WTC11 (cell line): ENCODE results near the gene IRX4.

ENCODE experiments used
- ELF4 ChIP-seq: sonication (generic); formaldehyde crosslinking; IDR thresholded peaks from 2 replicates; pipeline ENCODE4 v1.8.1; 2022; ENCODE audit warnings: low read depth, mild to moderate bottlenecking, moderate library complexity, missing genetic modification reagents
- TF ChIP-seq, protein P1 (sequence below): sonication (generic); formaldehyde crosslinking; IDR thresholded peaks from 2 replicates; pipeline ENCODE4 v1.8.1; 2023; ENCODE audit warnings: mild to moderate bottlenecking, missing genetic modification reagents, borderline replicate concordance
- TF ChIP-seq, protein P2 (sequence below): sonication (generic); formaldehyde crosslinking; IDR thresholded peaks from 2 replicates; pipeline ENCODE4 v1.8.1; 2023; ENCODE audit warnings: mild to moderate bottlenecking, moderate library complexity, missing genetic modification reagents
- TF ChIP-seq, protein P3 (sequence below): sonication (generic); formaldehyde crosslinking; IDR thresholded peaks from 2 replicates; pipeline ENCODE4 v1.8.1; 2022; ENCODE audit warnings: missing genetic modification reagents, borderline replicate concordance
- TF ChIP-seq, protein P4 (sequence below): fragments of 200-600 bp; IDR thresholded peaks from 2 replicates; pipeline ENCODE4 v1.8.0; 2022; ENCODE audit warnings: antibody characterized with exemption

DNA sequence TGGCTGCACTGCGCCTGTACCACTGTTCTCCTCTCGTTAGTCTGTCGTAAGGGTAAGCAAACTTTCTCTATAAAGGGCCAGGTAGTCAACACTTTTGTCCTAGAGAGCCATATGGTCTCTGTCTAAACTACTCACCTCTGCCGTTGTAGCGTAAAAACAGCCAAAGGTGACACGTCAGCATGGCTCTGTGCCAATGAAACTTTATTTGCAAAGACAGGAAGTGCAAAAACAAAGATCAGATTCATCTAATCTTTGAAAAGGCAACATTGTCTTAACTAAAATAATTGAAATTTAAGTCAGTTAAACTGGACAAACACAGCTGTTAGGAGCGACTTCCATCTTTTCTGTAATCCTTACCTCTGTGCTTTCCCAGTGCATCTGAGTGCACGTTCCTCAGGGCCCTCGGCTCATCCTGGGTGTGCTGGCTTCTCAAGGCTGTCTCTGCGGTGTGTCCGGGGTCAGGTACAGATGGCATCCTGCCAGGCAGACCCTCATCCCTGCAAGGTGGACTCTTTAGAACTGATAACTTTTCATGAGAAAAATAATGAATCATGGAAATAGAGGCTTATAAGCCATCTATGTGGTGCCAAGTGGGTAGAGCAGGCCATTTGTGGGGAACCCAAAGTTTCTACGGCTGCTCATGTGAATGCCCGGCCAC, 35.2 kb upstream of the IRX4 start:
- no peak for TF ChIP-seq ELF4 (CRISPR knock-in tag)
- TF ChIP-seq, protein P1, sequence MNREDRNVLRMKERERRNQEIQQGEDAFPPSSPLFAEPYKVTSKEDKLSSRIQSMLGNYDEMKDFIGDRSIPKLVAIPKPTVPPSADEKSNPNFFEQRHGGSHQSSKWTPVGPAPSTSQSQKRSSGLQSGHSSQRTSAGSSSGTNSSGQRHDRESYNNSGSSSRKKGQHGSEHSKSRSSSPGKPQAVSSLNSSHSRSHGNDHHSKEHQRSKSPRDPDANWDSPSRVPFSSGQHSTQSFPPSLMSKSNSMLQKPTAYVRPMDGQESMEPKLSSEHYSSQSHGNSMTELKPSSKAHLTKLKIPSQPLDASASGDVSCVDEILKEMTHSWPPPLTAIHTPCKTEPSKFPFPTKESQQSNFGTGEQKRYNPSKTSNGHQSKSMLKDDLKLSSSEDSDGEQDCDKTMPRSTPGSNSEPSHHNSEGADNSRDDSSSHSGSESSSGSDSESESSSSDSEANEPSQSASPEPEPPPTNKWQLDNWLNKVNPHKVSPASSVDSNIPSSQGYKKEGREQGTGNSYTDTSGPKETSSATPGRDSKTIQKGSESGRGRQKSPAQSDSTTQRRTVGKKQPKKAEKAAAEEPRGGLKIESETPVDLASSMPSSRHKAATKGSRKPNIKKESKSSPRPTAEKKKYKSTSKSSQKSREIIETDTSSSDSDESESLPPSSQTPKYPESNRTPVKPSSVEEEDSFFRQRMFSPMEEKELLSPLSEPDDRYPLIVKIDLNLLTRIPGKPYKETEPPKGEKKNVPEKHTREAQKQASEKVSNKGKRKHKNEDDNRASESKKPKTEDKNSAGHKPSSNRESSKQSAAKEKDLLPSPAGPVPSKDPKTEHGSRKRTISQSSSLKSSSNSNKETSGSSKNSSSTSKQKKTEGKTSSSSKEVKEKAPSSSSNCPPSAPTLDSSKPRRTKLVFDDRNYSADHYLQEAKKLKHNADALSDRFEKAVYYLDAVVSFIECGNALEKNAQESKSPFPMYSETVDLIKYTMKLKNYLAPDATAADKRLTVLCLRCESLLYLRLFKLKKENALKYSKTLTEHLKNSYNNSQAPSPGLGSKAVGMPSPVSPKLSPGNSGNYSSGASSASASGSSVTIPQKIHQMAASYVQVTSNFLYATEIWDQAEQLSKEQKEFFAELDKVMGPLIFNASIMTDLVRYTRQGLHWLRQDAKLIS (CRISPR knock-in tag): no peak
- TF ChIP-seq, protein P2, sequence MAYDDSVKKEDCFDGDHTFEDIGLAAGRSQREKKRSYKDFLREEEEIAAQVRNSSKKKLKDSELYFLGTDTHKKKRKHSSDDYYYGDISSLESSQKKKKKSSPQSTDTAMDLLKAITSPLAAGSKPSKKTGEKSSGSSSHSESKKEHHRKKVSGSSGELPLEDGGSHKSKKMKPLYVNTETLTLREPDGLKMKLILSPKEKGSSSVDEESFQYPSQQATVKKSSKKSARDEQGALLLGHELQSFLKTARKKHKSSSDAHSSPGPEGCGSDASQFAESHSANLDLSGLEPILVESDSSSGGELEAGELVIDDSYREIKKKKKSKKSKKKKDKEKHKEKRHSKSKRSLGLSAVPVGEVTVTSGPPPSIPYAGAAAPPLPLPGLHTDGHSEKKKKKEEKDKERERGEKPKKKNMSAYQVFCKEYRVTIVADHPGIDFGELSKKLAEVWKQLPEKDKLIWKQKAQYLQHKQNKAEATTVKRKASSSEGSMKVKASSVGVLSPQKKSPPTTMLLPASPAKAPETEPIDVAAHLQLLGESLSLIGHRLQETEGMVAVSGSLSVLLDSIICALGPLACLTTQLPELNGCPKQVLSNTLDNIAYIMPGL (CRISPR knock-in tag): no peak
- TF ChIP-seq, protein P3, sequence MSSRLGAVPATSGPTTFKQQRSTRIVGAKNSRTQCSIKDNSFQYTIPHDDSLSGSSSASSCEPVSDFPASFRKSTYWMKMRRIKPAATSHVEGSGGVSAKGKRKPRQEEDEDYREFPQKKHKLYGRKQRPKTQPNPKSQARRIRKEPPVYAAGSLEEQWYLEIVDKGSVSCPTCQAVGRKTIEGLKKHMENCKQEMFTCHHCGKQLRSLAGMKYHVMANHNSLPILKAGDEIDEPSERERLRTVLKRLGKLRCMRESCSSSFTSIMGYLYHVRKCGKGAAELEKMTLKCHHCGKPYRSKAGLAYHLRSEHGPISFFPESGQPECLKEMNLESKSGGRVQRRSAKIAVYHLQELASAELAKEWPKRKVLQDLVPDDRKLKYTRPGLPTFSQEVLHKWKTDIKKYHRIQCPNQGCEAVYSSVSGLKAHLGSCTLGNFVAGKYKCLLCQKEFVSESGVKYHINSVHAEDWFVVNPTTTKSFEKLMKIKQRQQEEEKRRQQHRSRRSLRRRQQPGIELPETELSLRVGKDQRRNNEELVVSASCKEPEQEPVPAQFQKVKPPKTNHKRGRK: no peak
- TF ChIP-seq, protein P4, sequence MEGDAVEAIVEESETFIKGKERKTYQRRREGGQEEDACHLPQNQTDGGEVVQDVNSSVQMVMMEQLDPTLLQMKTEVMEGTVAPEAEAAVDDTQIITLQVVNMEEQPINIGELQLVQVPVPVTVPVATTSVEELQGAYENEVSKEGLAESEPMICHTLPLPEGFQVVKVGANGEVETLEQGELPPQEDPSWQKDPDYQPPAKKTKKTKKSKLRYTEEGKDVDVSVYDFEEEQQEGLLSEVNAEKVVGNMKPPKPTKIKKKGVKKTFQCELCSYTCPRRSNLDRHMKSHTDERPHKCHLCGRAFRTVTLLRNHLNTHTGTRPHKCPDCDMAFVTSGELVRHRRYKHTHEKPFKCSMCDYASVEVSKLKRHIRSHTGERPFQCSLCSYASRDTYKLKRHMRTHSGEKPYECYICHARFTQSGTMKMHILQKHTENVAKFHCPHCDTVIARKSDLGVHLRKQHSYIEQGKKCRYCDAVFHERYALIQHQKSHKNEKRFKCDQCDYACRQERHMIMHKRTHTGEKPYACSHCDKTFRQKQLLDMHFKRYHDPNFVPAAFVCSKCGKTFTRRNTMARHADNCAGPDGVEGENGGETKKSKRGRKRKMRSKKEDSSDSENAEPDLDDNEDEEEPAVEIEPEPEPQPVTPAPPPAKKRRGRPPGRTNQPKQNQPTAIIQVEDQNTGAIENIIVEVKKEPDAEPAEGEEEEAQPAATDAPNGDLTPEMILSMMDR: no peak
